GM23338 (cell line): ENCODE results near the gene UBQLN1.

Experiments
- CTCF ChIP-seq, 2 experiments: fragments of 200-600 bp in 1 of 2; sonication (generic) in 1 of 2; conservative IDR thresholded peaks; 2 replicates each; pipeline versions ENCODE4 v1.5.1 to v1.6.1; 2016 to 2017; ENCODE audit warnings: antibody characterized with exemption in 2 of 2, low read depth in 2 of 2, mild to moderate bottlenecking in 2 of 2, moderate library complexity in 1 of 2
- EZH2 ChIP-seq: fragments of 200-600 bp; sonication (generic); IDR thresholded peaks from one replicate; pipeline ENCODE4 v1.8.0; 2017; ENCODE audit warnings: antibody characterized with exemption, mild to moderate bottlenecking, low read depth; ENCODE audit not compliant: unreplicated experiment
- EZH2phosphoT487 ChIP-seq: fragments of 200-600 bp; sonication (generic); IDR thresholded peaks from one replicate; pipeline ENCODE4 v1.8.1; 2018; ENCODE audit warnings: antibody characterized with exemption; ENCODE audit not compliant: unreplicated experiment
- POLR2AphosphoS5 ChIP-seq: IDR thresholded peaks from 2 replicates; pipeline ENCODE4 v1.6.1; 2016; ENCODE audit warnings: antibody characterized with exemption, low read depth

DNA sequence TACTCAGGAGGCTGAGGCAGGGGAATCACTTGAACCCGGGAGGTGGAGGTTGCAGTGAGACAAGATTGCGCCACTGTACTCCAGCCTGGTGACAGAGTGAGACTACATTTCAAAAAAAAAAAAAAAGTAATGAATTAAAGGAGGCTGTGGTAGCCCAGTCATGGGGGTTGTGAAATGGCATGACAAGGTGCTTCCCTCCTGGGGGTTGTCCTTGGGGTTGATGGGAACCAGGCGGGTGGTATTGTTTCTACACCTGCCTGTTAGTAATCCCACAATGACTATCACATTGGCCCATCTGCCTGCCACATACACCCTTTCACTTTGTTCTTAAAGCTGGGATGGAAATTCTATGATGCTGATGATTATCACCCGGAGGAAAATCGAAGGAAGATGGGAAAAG is 79.2 kb downstream of the UBQLN1 start:
- TF ChIP-seq CTCF (conservative IDR thresholded peaks at IDR 0.05; ENCODE audit: low read depth in 2 of 2) (no peak), EZH2phosphoT487 (no peak), EZH2 (no peak), POLR2AphosphoS5 (no peak)
